ENCODE measurements around the gene KCNF1. TPM values are rescaled to one million over a fixed set of nuclear protein-coding genes. Genes with fewer than 3 reads are reported as not detected.

The KCNF1 gene
- total RNA-seq, 1 donor from 2014 or later: not detected

GRCh38 chr2:10903861-10904210 is 7.9 kb upstream of the KCNF1 start:
- Mint-ChIP-seq H3K4me3 (no peak overlapping the region), H3K9me3 (peaks cover 21% of the 10 kb centered on the region), H3K27ac (no peak overlapping the region), H3K36me3 (peaks cover 8% of the 10 kb centered on the region), H3K27me3 (ENCODE audit: insufficient read depth, low read depth) (peaks cover 26% of the 10 kb centered on the region), H3K4me1 (peaks cover 25% of the 10 kb centered on the region)
- no peaks in the 10 kb centered on the region for H3K4me1 ChIP-seq
- no peaks in the 10 kb centered on the region for H3K36me3 ChIP-seq
- no peak for TF ChIP-seq EZH2 (IDR thresholded peaks at IDR 0.05)
- no peak for TF ChIP-seq EZH2phosphoT487 (IDR thresholded peaks at IDR 0.05)
- TF ChIP-seq, protein P1, sequence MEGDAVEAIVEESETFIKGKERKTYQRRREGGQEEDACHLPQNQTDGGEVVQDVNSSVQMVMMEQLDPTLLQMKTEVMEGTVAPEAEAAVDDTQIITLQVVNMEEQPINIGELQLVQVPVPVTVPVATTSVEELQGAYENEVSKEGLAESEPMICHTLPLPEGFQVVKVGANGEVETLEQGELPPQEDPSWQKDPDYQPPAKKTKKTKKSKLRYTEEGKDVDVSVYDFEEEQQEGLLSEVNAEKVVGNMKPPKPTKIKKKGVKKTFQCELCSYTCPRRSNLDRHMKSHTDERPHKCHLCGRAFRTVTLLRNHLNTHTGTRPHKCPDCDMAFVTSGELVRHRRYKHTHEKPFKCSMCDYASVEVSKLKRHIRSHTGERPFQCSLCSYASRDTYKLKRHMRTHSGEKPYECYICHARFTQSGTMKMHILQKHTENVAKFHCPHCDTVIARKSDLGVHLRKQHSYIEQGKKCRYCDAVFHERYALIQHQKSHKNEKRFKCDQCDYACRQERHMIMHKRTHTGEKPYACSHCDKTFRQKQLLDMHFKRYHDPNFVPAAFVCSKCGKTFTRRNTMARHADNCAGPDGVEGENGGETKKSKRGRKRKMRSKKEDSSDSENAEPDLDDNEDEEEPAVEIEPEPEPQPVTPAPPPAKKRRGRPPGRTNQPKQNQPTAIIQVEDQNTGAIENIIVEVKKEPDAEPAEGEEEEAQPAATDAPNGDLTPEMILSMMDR (IDR thresholded peaks at IDR 0.05): no peak
- H4K20me1 ChIP-seq (ENCODE audit: low read depth): no peaks in the 10 kb centered on the region
- H3K4me3 ChIP-seq: no peak overlapping the region
- no peak overlapping the region for H2AFZ ChIP-seq (replicated peaks)
- H3K4me2 ChIP-seq: no peak overlapping the region
- H3K9ac ChIP-seq: no peak overlapping the region
- H3K27ac ChIP-seq: no peak overlapping the region
- no peaks in the 10 kb centered on the region for H3F3A ChIP-seq (ENCODE audit: low read depth)
- no peaks in the 10 kb centered on the region for H3K9me3 ChIP-seq (ENCODE audit: low read depth)
- H3K79me2 ChIP-seq (ENCODE audit: low read depth): no peaks in the 10 kb centered on the region
- DNase-seq (ENCODE audit: low spot score): no peak
- H3K27me3 ChIP-seq: peaks cover 16% of the 10 kb centered on the region

DNA sequence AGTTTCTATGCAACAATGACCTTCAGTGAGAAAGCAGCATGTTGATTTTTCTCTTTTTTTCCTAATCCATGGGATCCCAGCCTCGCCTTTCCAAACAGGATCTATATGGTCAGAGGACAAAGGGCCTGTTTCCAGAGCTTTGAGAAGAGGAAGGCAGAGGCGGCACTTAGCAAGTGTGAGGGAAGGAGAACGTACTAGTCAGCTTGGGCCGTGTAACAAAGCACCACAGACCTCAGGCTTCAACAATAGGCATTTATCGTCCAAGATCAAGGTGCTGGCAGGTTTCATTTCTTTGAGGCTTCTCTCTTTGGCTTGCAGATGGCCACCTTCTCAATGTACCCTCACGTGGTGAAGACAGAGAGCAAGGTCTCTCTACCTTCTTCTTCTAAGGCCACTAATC is 7.3 kb upstream of the KCNF1 start:
- H3K27ac ChIP-seq: no peak overlapping the region
- H2AFZ ChIP-seq (replicated peaks): no peak overlapping the region
- Mint-ChIP-seq H3K27me3 (ENCODE audit: insufficient read depth, low read depth) (peaks cover 29% of the 10 kb centered on the region), H3K9me3 (peaks cover 17% of the 10 kb centered on the region), H3K4me3 (no peak overlapping the region), H3K36me3 (peaks cover 8% of the 10 kb centered on the region), H3K4me1 (peaks cover 32% of the 10 kb centered on the region), H3K27ac (no peak overlapping the region)
- H3K4me2 ChIP-seq: no peak overlapping the region
- H3K9ac ChIP-seq: no peak overlapping the region
- H3K4me3 ChIP-seq: no peak overlapping the region
- H3K27me3 ChIP-seq: peaks cover 22% of the 10 kb centered on the region
- no peaks in the 10 kb centered on the region for H3K9me3 ChIP-seq (ENCODE audit: low read depth)
- DNase-seq (ENCODE audit: low spot score): no peak
- no peaks in the 10 kb centered on the region for H3K36me3 ChIP-seq
- TF ChIP-seq, protein P1 (IDR thresholded peaks at IDR 0.05): no peak
- TF ChIP-seq EZH2phosphoT487 (IDR thresholded peaks at IDR 0.05) (no peak), EZH2 (IDR thresholded peaks at IDR 0.05) (no peak)
- H3K4me1 ChIP-seq: no peaks in the 10 kb centered on the region
- H4K20me1 ChIP-seq (ENCODE audit: low read depth): peaks cover 3% of the 10 kb centered on the region
- H3F3A ChIP-seq (ENCODE audit: low read depth): no peaks in the 10 kb centered on the region
- H3K79me2 ChIP-seq (ENCODE audit: low read depth): no peaks in the 10 kb centered on the region

DNA sequence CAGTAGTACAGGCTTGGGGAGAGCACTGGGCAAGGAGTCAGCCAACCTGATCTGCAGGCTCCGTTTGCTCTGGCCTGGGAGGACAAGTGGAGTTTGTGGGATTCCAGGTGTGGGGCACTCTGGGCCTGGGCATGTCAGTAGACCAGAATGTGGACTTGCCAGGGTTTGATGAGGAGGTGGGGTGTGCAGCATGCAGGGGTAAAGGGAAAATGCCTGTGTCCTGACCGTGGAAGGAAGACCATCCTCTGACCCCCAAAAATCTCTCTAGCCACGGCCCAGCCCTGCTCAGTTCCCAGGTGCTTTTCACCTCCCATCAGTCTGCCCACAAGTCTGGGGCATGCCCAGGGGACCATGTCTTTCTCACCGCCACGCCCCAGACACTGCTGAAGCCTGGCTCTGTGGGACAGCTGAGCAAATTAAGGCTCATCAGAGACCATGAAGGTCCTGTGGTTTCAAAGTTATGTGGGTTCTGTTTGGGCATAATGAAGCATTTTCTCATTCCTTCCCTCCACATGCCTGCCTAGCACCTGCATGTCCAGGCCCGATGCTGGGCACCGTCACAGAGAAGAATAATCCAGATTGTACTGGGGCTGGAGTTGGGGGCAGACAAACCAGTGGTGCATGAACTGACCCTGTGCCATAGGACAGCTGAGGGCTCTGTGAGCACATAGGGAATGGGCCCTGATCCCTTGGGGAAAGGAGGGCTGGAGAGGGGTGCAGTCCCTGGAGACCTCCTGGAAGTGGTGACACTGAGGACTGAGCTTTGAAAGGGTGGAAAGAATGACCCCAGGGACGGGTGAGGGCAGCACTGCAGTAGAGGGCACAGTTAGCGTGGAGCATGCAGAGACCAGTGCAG is 6.5 kb upstream of the KCNF1 start:
- H3K4me3 Mint-ChIP-seq: no peak overlapping the region
- DNase-seq (ENCODE audit: low spot score): no peak
- H3K9ac ChIP-seq: no peak overlapping the region
- no peaks in the 10 kb centered on the region for H3K9me3 ChIP-seq (ENCODE audit: low read depth)
- H3K79me2 ChIP-seq (ENCODE audit: low read depth): no peaks in the 10 kb centered on the region
- H3K27me3 ChIP-seq: peaks cover 30% of the 10 kb centered on the region
- H3K4me2 ChIP-seq: no peak overlapping the region
- H2AFZ ChIP-seq (replicated peaks): no peak overlapping the region
- H3K36me3 ChIP-seq: no peaks in the 10 kb centered on the region
- H3K4me1 Mint-ChIP-seq: peaks cover 36% of the 10 kb centered on the region
- H4K20me1 ChIP-seq (ENCODE audit: low read depth): peaks cover 3% of the 10 kb centered on the region
- peaks cover 3% of the 10 kb centered on the region for H3K4me1 ChIP-seq
- peaks cover 16% of the 10 kb centered on the region for H3K9me3 Mint-ChIP-seq
- no peak overlapping the region for H3K27ac ChIP-seq
- peaks cover under 1% of the 10 kb centered on the region for H3F3A ChIP-seq (ENCODE audit: low read depth)
- H3K4me3 ChIP-seq: no peak overlapping the region
- H3K36me3 Mint-ChIP-seq: peaks cover 8% of the 10 kb centered on the region
- H3K27me3 Mint-ChIP-seq (ENCODE audit: insufficient read depth, low read depth): peaks cover 36% of the 10 kb centered on the region
- H3K27ac Mint-ChIP-seq: no peak overlapping the region
- TF ChIP-seq EZH2 (IDR thresholded peaks at IDR 0.05): no peak
- no peak for TF ChIP-seq EZH2phosphoT487 (IDR thresholded peaks at IDR 0.05)
- TF ChIP-seq, protein P1 (IDR thresholded peaks at IDR 0.05): no peak
